Urothelium cell line (cell line): ENCODE data around the gene MYOF.

Experiments
- DNase-seq: peaks from one replicate; pipeline ENCODE4 v3.0.0; 2011; ENCODE audit warnings: low spot score, mixed read lengths
- FAIRE-seq: peaks from 2 replicates; lab custom pipeline; 2011; peaks lifted over from hg19 to GRCh38; lab: Jason Lieb, UNC

The MYOF gene

DNA sequence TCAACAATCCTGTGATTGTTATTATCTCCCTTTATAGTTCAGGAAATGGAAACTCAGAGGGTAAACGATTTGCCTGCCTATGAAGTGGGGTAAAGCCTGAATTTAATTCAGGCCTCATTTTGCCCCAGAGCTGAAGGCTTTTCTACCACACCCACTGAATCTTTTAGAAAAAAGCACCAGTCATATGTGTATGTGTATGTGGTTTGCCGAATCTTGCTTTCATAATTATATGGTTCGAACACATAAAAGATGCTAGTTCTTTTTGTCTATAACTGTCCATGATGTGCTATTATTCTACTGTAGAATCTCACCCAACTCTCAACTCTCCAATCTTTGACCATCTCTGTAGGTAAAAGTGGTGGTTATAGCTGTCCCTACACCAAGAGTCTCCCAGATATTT lies 83.6 kb downstream of the MYOF start:
- FAIRE-seq = no peak

GRCh38 chr10:93397020-93397419 lies 85.1 kb downstream of the MYOF start:
- FAIRE-seq (no peak), DNase-seq (no peak)

More for the DNA sequence above, 83.6 kb downstream of the MYOF start:
- no peak for DNase-seq

GRCh38 chr10:93393211-93393610 lies 88.9 kb downstream of the MYOF start:
- FAIRE-seq (no peak), DNase-seq (no peak)

GRCh38 chr10:93392121-93392520 lies 90.0 kb downstream of the MYOF start:
- FAIRE-seq = no peak
- no peak for DNase-seq

DNA sequence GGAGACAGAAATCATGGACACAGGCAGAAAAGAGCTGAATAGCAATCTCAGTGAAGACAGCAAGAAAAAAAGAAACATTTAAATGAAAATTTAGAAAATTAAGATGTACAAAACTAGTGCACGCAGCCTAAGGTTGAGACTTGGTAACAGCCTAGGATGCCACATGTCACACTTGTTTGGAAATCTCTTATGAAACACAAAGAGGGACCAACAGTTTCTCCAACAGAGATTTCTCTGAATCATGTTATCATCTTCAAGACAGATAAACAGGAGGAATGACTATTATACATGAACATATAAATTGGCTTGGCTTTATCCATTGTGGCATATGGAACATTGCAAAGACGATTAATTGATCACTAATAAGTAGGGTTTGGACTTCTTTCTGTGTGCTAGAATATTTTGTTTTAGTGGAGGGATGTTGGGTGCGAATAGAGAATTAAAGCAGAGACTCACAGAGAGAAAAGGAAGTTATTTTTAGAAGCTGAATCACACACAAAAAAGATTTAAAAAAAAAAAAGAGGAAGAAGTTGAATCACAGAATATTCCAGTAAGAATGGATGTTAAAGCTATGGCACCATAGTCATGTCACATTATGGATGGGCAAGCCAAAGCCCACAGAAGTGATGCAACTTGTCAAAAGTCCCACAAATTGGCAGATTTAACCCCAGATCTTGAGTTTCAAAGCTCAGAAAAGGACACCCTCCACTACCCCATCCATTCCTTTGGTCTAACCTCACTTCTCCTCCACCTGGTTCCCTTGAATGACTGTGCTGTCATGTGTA lies 91.6 kb downstream of the MYOF start:
- no peak for DNase-seq
- no peak for FAIRE-seq

GRCh38 chr10:93386631-93387369 lies 95.3 kb downstream of the MYOF start:
- FAIRE-seq (no peak), DNase-seq (no peak)

GRCh38 chr10:93385345-93385744 lies 96.8 kb downstream of the MYOF start:
- DNase-seq (no peak), FAIRE-seq (no peak)

- FAIRE-seq (no peak), DNase-seq (peak; percentile 88)
Measured at GRCh38 chr10:93384006-93384405, 98.1 kb downstream of the MYOF start.

GRCh38 chr10:93383562-93383981 lies 98.6 kb downstream of the MYOF start:
- FAIRE-seq (no peak), DNase-seq (peak; percentile 67)

- DNase-seq (peak; percentile 26), FAIRE-seq (no peak)
Measured at GRCh38 chr10:93379731-93380575, 102.2 kb downstream of the MYOF start.

DNA sequence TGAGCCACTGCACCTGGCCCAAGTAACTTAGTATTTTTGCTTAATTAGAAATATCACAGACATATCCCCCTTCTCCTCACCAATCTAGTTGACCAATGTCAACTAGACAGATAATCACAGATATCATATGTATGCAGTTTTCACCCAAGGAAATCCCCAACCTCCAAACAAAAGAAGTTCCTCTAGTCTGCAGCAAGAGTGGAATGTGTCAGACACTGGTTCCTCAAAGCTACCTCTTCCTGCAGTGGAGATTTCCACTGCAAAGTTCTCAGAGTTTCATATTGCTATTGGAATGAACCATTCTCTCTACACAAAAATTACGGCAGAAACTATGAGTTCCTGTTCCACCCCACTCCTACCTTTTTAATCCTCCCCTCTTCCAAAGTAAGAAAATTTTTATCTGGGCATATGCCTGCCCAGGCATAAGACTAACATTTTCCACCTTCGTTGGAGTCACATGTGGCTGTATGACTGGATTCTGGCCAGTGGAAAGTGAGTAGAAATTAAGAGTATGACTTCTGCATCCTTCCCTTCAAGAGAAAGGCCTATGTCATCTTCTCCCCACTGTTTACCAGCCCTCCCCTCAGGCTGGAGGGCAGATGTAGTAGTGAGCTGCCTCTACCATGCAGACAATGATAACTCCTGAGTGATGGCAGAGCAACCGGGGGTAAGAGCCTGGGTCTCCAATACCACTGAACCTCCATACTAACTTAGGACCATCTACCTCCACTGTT lies 103.0 kb downstream of the MYOF start:
- DNase-seq (no peak), FAIRE-seq (no peak)

GRCh38 chr10:93378039-93378438 lies 104.1 kb downstream of the MYOF start:
- DNase-seq (no peak), FAIRE-seq (no peak)

DNA sequence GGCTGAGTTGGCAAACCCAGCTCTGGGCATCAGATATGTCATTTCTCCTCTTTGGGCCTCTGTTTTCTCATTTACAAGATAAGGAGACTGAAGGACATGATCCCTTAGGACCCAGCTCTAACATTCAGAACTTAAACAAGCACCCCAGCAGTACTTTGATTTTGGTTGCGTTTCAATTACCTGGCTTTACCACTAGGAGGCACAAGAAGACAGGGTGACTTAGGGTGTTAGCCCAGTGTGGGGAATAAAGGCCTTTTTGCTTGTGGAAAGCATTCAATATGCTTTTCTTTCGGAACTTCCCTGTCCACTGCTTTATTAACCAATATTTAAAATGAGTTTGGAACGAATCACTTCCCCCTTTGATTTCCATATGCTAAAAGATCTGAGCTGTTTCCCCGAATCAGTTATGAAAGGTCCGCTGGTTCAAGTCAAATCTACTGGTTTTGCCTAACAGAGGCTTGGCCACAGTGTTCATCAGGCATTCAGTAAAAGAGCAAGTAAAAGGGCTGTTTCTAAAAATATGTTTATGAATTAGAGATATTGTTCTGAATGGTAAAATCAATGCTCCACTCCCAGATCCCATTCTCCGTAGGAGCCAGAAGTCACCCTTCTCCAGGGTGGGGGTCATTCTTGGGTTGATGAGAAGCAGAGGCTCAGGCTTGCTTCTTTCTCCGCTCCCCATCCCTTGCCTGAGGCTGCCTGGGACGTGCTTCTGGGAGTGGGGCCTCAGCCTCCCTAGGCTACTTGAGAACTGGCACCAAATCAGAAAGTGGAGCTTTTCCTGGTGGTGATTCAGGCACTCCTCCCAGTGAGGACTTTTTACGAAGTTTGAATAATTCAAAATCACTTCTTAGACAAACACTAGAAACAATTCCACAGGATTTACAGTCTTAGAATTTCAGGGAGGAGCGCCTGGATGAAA lies 105.5 kb downstream of the MYOF start:
- FAIRE-seq (no peak), DNase-seq (peak; percentile 61)

DNA sequence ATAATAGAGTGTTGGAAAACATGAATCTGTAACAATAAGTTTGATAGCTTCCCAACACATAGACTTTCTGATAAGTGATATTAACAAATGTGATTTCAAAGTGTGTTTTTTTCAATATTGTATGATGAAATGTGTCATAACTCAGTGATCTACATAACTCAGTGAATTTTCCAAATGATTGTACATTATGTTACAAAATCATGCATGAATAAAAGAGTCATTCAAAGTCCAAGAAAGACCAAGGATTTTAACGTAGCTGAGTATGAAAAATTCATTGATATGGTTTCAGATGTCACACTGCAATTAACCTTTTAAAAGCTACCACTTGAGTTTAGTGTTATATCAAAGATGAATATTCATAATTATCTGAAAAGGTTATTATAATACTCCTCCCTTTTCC lies 111.2 kb downstream of the MYOF start:
- no peak for DNase-seq
- FAIRE-seq = no peak

DNA sequence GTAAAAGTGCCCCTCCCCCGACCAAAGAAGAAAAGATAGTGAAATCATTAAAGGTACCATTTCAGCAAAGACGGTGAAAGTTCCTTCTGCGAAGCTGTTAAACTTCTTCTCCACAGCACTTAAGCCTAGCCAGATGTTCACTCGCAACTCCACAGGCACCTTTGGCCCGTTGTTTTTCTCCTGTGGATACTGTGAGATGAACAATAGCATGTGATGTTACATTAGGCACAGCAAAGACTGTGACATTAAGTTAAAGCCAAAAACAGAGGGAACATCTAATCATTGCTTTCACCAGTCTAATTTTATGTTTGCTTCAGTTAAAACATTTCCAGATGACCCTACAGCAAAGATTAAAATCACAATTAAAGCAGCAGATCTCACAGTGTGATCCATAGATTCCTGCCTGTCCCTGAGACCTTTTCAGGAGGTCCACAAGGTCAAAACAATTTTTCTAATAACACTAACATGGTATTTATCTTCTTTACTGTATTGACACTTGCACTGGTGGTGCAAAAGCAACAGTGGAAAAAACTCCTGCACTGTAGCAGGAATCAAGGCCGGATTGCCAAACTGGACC lies 112.5 kb downstream of the MYOF start:
- DNase-seq (no peak), FAIRE-seq (no peak)

DNA sequence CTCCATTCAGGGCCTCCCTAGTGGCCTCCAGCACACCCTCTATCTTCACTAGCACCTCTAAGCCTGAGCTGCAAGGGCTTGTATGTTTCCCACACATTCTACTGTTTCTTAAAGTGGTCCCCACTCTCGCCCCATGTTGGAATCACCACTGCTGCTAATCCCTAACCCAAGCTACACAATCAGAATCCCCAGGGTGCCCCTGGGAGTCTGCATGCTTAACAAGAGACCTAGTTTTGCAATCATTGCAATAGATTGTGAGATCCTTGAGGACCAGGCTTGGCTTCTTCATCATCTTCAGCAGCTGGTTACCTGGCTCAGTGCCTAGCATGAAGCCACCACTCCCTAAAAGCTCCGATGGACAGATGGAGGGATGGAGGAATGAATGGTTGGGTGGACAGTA lies 113.9 kb downstream of the MYOF start:
- DNase-seq = no peak
- FAIRE-seq = no peak

GRCh38 chr10:93367664-93368063 lies 114.5 kb downstream of the MYOF start:
- DNase-seq = no peak
- FAIRE-seq = no peak

DNA sequence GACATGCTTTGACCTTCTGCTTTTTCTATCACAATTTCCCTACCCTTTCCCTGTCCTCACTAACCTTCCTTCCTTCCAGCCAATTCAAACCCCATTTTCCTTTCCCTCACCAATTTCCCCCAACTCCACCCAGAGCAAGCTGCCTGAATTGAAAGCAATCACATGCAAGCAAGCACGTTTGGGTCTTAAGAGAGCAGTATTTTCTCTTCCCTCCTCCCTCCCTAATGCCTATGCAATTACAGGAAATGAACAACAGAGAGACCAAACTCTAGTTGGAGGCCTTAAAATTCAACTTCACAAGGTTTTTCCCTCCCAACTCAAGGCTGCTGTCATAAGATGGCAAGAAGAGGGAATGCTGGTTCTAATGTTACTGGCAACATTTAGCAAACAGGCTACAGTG lies 117.2 kb downstream of the MYOF start:
- DNase-seq = no peak
- FAIRE-seq = no peak

DNA sequence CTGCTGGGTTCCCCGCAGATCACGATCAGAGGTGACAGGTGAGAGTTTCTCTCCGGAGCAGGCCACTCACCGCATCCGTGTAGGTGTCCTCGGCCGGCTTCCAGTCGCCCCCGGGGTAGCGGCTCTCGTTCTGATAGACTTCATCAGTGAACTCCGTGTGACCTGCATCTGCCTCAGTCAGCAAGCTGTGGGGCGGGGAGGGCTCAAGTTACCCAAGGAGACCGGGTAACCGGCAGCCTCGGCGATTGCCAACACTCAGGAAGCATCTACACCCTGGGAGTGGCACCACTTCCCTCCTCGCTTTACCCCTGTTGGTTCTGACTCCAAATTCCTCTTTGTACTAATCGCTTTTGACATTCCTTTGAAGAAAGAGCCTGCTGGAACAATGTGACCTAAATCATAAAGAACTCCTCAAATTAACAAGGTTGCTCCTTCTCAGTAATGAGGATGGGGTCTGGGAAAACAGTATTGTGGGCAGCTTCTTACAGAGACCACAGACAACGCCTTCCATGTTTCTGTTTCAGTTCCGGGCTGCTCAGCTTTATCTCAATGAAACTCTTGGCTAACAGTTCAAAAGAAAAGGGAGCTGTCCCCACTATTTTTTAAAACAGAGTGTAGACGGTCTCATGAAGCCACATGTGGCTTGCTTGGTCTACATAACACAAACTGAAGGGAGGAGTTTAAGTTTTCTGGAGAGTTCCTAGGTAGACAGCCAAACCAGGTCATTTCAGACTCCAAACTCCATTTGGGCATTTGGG lies 118.1 kb downstream of the MYOF start:
- no peak for DNase-seq
- no peak for FAIRE-seq
